HepG2 (cell line): ENCODE measurements around the gene MSI2. TPM values are rescaled to one million over a fixed set of nuclear protein-coding genes. Genes with fewer than 3 reads are reported as not detected.
A peak's percentile ranks its signal among the peaks of the same experiment; 100 is the strongest.

Experiments used
- E2F5 ChIP-seq: sonication (generic); formaldehyde crosslinking; conservative IDR thresholded peaks from 2 replicates; pipeline ENCODE4 v1.4.0; 2020; ENCODE audit warnings: missing genetic modification reagents
- EEA1 ChIP-seq: sonication (generic); formaldehyde crosslinking; IDR thresholded peaks from 2 replicates; pipeline ENCODE4 v1.5.1; 2020; ENCODE audit warnings: mild to moderate bottlenecking, missing genetic modification reagents, borderline replicate concordance
- HINFP ChIP-seq: sonication (generic); formaldehyde crosslinking; IDR thresholded peaks from 2 replicates; pipeline ENCODE4 v1.4.0; 2020; ENCODE audit warnings: low read depth, mild to moderate bottlenecking, missing genetic modification reagents
- KMT2A ChIP-seq: sonication (generic); formaldehyde crosslinking; IDR thresholded peaks from 2 replicates; pipeline ENCODE4 v1.4.0; 2020; ENCODE audit warnings: missing genetic modification reagents
- MAFG ChIP-seq: sonication (generic); formaldehyde crosslinking; IDR thresholded peaks from 2 replicates; pipeline ENCODE4 v1.5.1; 2020; ENCODE audit warnings: mild to moderate bottlenecking, missing genetic modification reagents
- NFATC3 ChIP-seq: sonication (generic); formaldehyde crosslinking; IDR thresholded peaks from 2 replicates; pipeline ENCODE4 v1.5.1; 2020; ENCODE audit warnings: mild to moderate bottlenecking, missing genetic modification reagents
- POGZ ChIP-seq: sonication (generic); formaldehyde crosslinking; IDR thresholded peaks from 2 replicates; pipeline ENCODE4 v1.4.0; 2020; ENCODE audit warnings: mild to moderate bottlenecking, missing genetic modification reagents
- PREB ChIP-seq: sonication (generic); formaldehyde crosslinking; IDR thresholded peaks from 2 replicates; pipeline ENCODE4 v1.4.0; 2020; ENCODE audit warnings: missing genetic modification reagents
- RBM22 ChIP-seq: fragments of 200-400 bp; formaldehyde crosslinking; optimal IDR thresholded peaks from 2 replicates; pipeline ENCODE3; 2017; ENCODE audit warnings: mild to moderate bottlenecking, low read length, moderate library complexity
- SCMH1 ChIP-seq: sonication (generic); formaldehyde crosslinking; IDR thresholded peaks from 2 replicates; pipeline ENCODE4 v1.9.0; 2021; ENCODE audit warnings: missing genetic modification reagents, mild to moderate bottlenecking, borderline replicate concordance
- SRSF4 ChIP-seq: fragments of 200-400 bp; formaldehyde crosslinking; IDR thresholded peaks from one replicate; pipeline ENCODE4 v1.6.1; 2018; ENCODE audit warnings: mild to moderate bottlenecking, low read depth, low read length, moderate library complexity; ENCODE audit not compliant: poor library complexity, severe bottlenecking
- TEF ChIP-seq: sonication (generic); formaldehyde crosslinking; IDR thresholded peaks from 2 replicates; pipeline ENCODE4 v1.5.0; 2020; ENCODE audit warnings: missing genetic modification reagents
- XRCC5 ChIP-seq: fragments of 200-400 bp; formaldehyde crosslinking; optimal IDR thresholded peaks from 2 replicates; pipeline ENCODE3; 2017; ENCODE audit warnings: mild to moderate bottlenecking, low read length
- ZBTB20 ChIP-seq: sonication (generic); formaldehyde crosslinking; IDR thresholded peaks from 2 replicates; pipeline ENCODE4 v1.8.1; 2023; ENCODE audit warnings: missing genetic modification reagents, low read depth, mild to moderate bottlenecking, borderline replicate concordance
- ZNF275 ChIP-seq: sonication (generic); formaldehyde crosslinking; IDR thresholded peaks from 2 replicates; pipeline ENCODE4 v1.8.0; 2022; ENCODE audit warnings: missing genetic modification reagents, mild to moderate bottlenecking, inconsistent platforms, borderline replicate concordance
- ZNF296 ChIP-seq: sonication (generic); formaldehyde crosslinking; conservative IDR thresholded peaks from 2 replicates; pipeline ENCODE4 v1.5.0; 2020; ENCODE audit warnings: mild to moderate bottlenecking, missing genetic modification reagents
- ZNF577 ChIP-seq: sonication (generic); formaldehyde crosslinking; IDR thresholded peaks from 2 replicates; pipeline ENCODE4 v1.4.0; 2020; ENCODE audit warnings: mild to moderate bottlenecking, low read depth, missing genetic modification reagents, borderline replicate concordance
- ZNF597 ChIP-seq: sonication (generic); formaldehyde crosslinking; IDR thresholded peaks from 2 replicates; pipeline ENCODE4 v1.5.0; 2020; ENCODE audit warnings: missing genetic modification reagents
- ZNF644 ChIP-seq: IDR thresholded peaks from 2 replicates; pipeline ENCODE4 v1.6.1; 2016; ENCODE audit warnings: low read depth
- ZNF740 ChIP-seq: sonication (generic); formaldehyde crosslinking; IDR thresholded peaks from 2 replicates; pipeline ENCODE4 v1.4.0; 2020; ENCODE audit warnings: missing genetic modification reagents
- ZZZ3 ChIP-seq: sonication (generic); formaldehyde crosslinking; IDR thresholded peaks from 2 replicates; pipeline ENCODE4 v1.4.0; 2020; ENCODE audit warnings: missing genetic modification reagents, mild to moderate bottlenecking, borderline replicate concordance
- polyA plus RNA-seq, 8 experiments: library from polyadenylated mRNA; depleted of rRNA in 3 of 8; stranded (reverse) in 7 of 8; unstranded in 1 of 8; fragments of >200 nt; fragmentation: Illumina TruSeq in 4 of 8; extraction: Trizol in 4 of 8; gene quantifications; 2 replicates each; pipeline versions ENCODE4 v1.2.1 to v1.2.3, GENCODE V29; 2011 to 2016; ENCODE audit warnings: low read depth in 4 of 8, missing spikeins in 1 of 8, mixed read lengths in 1 of 8; ENCODE audit not compliant: insufficient read depth in 1 of 8
- total RNA-seq, 5 experiments: library from RNA; depleted of rRNA; stranded (reverse); fragments of >200 nt; fragmentation: Illumina TruSeq; extraction: Trizol; gene quantifications; 2 replicates each; pipeline ENCODE4 v1.2.3, GENCODE V29; 2016; ENCODE audit warnings: low read depth in 1 of 5

Gene MSI2
- total and polyA plus RNA-seq, 2 of the 13 experiments (the other 11 are each of a cell fraction or from before 2014, with no cell fraction given) = 77.5 to 78.4 TPM

GRCh38 chr17:57577751-57578607 lies 321.7 kb downstream of the MSI2 start (continued):
- TF ChIP-seq RBM22 (peak; percentile 51), E2F5 (no peak), ZBTB20 (no peak), HINFP (CRISPR knock-in tag) (no peak; the same call in 1 of the 2 replicates), SCMH1 (CRISPR knock-in tag) (no peak), MAFG (no peak), PREB (no peak), NFATC3 (CRISPR knock-in tag) (no peak), XRCC5 (peak; percentile 73), ZNF740 (CRISPR knock-in tag) (no peak), KMT2A (CRISPR knock-in tag) (peak; percentile 86; the same call in 1 of the 2 replicates), ZNF644 (CRISPR knock-in tag) (peak; percentile 81; the same call in 1 of the 2 replicates), ZNF597 (CRISPR knock-in tag) (no peak), EEA1 (CRISPR knock-in tag) (no peak), ZNF577 (no peak), SRSF4 (no peak), TEF (no peak), ZZZ3 (CRISPR knock-in tag) (no peak), POGZ (CRISPR knock-in tag) (peak; percentile 82), ZNF296 (CRISPR knock-in tag) (no peak), ZNF275 (CRISPR knock-in tag) (0 out of 2 replicates have a peak, but pooled peaks have one; percentile 66)
